Measurements from ENCODE around the gene SMPDL3A.

Gene SMPDL3A

GRCh38 chr6:122803171-122803661 lies 14.2 kb downstream of the SMPDL3A start:
- no peak for DNase-seq (ENCODE audit: low read depth in 2 of 2, low spot score in 1 of 2)

GRCh38 chr6:122804962-122805485 lies 16.0 kb downstream of the SMPDL3A start:
- no peak for DNase-seq (ENCODE audit: low read depth in 2 of 2, low spot score in 1 of 2)

GRCh38 chr6:122806291-122806690 lies 17.2 kb downstream of the SMPDL3A start:
- no peak for DNase-seq (ENCODE audit: low read depth in 2 of 2, low spot score in 1 of 2)

GRCh38 chr6:122808121-122808885 lies 19.2 kb downstream of the SMPDL3A start:
- no peak for DNase-seq (ENCODE audit: low read depth in 2 of 2, low spot score in 1 of 2)

- DNase-seq (ENCODE audit: low read depth in 2 of 2, low spot score in 1 of 2), result no peak
These were observed 19.9 kb downstream of the SMPDL3A start for GRCh38 chr6:122809001-122809400.

- no peak for DNase-seq (ENCODE audit: low read depth in 2 of 2, low spot score in 1 of 2)
These were observed 20.6 kb downstream of the SMPDL3A start for GRCh38 chr6:122809691-122810090.

GRCh38 chr6:122810189-122810588 lies 21.1 kb downstream of the SMPDL3A start:
- DNase-seq (ENCODE audit: low read depth in 2 of 2, low spot score in 1 of 2), result no peak

GRCh38 chr6:122817358-122817757 lies 28.3 kb downstream of the SMPDL3A start:
- DNase-seq (ENCODE audit: low read depth in 2 of 2, low spot score in 1 of 2), result no peak

- DNase-seq (ENCODE audit: low read depth in 2 of 2, low spot score in 1 of 2), result no peak
These were observed 28.7 kb downstream of the SMPDL3A start for GRCh38 chr6:122817766-122818165.

- no peak for DNase-seq (ENCODE audit: low read depth in 2 of 2, low spot score in 1 of 2)
These were observed 29.8 kb downstream of the SMPDL3A start for GRCh38 chr6:122818866-122819265.

GRCh38 chr6:122821095-122821494 lies 32.0 kb downstream of the SMPDL3A start:
- no peak for DNase-seq (ENCODE audit: low read depth in 2 of 2, low spot score in 1 of 2)

GRCh38 chr6:122825163-122825562 lies 36.1 kb downstream of the SMPDL3A start:
- DNase-seq (ENCODE audit: low read depth in 2 of 2, low spot score in 1 of 2), result no peak

GRCh38 chr6:122829456-122829855 lies 40.4 kb downstream of the SMPDL3A start:
- DNase-seq (ENCODE audit: low read depth in 2 of 2, low spot score in 1 of 2), result no peak

GRCh38 chr6:122831511-122831910 lies 42.5 kb downstream of the SMPDL3A start:
- no peak for DNase-seq (ENCODE audit: low read depth in 2 of 2, low spot score in 1 of 2)

GRCh38 chr6:122832459-122832858 lies 43.4 kb downstream of the SMPDL3A start:
- no peak for DNase-seq (ENCODE audit: low read depth in 2 of 2, low spot score in 1 of 2)

- DNase-seq (ENCODE audit: low read depth in 2 of 2, low spot score in 1 of 2), result no peak
These were observed 44.0 kb downstream of the SMPDL3A start for GRCh38 chr6:122833021-122833491.

- no peak for DNase-seq (ENCODE audit: low read depth in 2 of 2, low spot score in 1 of 2)
These were observed 49.2 kb downstream of the SMPDL3A start for GRCh38 chr6:122838060-122838780.

- no peak for DNase-seq (ENCODE audit: low read depth in 2 of 2, low spot score in 1 of 2)
These were observed 50.4 kb downstream of the SMPDL3A start for GRCh38 chr6:122839472-122839871.

- no peak for DNase-seq (ENCODE audit: low read depth in 2 of 2, low spot score in 1 of 2)
These were observed 50.8 kb downstream of the SMPDL3A start for GRCh38 chr6:122839906-122840305.

- no peak for DNase-seq (ENCODE audit: low read depth in 2 of 2, low spot score in 1 of 2)
These were observed 56.4 kb downstream of the SMPDL3A start for GRCh38 chr6:122845464-122845863.

GRCh38 chr6:122845916-122846612 lies 57.0 kb downstream of the SMPDL3A start:
- DNase-seq (ENCODE audit: low read depth in 2 of 2, low spot score in 1 of 2), result no peak

All from stimulated activated CD8-positive, alpha-beta memory T cell treated with anti-CD3 and anti-CD28 coated beads, Interleukin-4, amount 100 ng/mL, for 1 hour (primary cell).